Activated CD8-positive, alpha-beta memory T cell treated with anti-CD3 and anti-CD28 coated beads, Interleukin-2, amount 50 U/mL, for 24 hours (primary cell): ENCODE data around the gene SLC38A4.
"Not testable (repeated sequence)": the region's sequence is repeated elsewhere in the genome, so short reads cannot be mapped to it uniquely, and the experiment has no call there.

Experiments used
- DNase-seq: peaks from one replicate; pipeline ENCODE4 v3.0.0-alpha.2; 2020; ENCODE audit errors: extremely low read depth

The SLC38A4 gene

GRCh38 chr12:46777587-46777986, 48.2 kb downstream of the SLC38A4 start:
- DNase-seq, result no peak

GRCh38 chr12:46775796-46776195, 50.0 kb downstream of the SLC38A4 start:
- DNase-seq, result no peak

DNA sequence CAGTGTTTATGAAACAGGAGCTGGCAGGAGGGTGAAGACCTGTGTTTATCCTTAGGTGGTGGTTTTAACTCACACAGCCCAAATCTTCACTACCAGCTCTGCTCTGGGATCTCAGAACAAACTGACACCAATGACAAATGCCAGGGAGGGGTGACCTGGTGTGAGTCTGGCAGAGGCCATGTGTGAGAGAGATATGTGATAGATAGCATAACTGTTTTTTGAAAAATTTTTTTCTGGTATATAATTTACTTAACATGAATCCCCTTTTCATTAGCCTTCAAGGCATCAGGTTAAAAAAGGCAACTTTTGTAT, 51.5 kb downstream of the SLC38A4 start:
- no peak for DNase-seq

- DNase-seq, result no peak
These were observed 52.0 kb downstream of the SLC38A4 start for GRCh38 chr12:46773586-46774321.

GRCh38 chr12:46771268-46771827, 54.4 kb downstream of the SLC38A4 start:
- no peak for DNase-seq

GRCh38 chr12:46770501-46771183, 55.2 kb downstream of the SLC38A4 start:
- no peak for DNase-seq

DNA sequence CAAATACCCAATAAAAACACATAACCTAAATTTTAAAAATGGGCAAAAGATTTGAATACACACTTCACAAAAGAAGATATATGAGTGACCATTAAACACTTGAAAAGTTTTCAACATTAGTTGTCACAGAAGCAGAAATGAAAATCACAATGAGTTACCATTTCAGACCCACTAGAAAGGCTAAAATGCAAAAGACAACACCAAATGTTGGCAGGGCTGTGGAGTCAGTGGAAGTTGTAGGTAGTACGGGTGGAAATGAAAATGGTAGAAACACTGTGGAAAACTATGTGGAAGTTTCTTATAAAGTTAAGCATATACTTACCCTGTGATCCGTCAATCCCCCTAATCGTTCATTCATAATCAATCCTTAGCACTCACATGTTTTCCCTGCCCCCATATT, 61.8 kb downstream of the SLC38A4 start:
- DNase-seq, result no peak

- no peak for DNase-seq
These were observed 62.6 kb downstream of the SLC38A4 start for GRCh38 chr12:46763230-46763629.

DNA sequence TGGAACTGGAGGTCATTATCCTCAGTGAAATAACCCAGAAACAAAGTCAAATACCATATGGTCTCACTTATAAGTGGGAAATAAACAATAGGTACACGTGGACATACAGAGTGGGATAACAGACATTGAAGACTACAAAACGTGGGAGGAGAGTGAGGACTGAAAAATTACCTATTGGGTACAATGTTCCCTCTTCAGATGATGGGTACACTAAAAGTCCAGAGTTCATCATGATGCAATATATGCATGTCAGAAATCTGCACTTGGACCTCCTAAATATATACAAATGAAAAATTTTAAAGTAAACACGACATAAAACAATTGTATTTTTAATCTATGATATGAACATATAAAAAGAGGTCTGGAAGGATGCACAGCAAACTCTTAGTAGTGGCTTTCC, 71.2 kb downstream of the SLC38A4 start:
- no peak for DNase-seq

DNA sequence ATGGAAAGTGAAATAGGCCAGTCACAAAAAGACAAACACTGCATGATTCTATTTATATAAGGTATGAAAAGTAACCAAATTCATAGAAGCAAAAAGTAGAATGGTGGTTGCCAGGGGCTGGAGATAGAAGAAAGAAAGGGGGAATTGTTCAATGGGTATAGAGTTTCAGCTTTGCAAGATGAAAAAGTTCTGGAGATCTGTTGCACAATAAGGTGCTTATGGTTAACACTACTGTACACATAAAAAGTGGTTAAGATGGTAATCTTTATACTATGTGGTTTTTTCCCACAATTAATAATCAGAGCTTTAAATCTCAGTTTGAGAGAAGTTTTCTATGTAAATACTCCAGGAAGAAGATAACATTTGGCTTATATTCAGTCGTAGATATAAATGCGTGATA, 73.4 kb downstream of the SLC38A4 start:
- no peak for DNase-seq

- DNase-seq, result no peak
These were observed 74.6 kb downstream of the SLC38A4 start for GRCh38 chr12:46751173-46751572.

DNA sequence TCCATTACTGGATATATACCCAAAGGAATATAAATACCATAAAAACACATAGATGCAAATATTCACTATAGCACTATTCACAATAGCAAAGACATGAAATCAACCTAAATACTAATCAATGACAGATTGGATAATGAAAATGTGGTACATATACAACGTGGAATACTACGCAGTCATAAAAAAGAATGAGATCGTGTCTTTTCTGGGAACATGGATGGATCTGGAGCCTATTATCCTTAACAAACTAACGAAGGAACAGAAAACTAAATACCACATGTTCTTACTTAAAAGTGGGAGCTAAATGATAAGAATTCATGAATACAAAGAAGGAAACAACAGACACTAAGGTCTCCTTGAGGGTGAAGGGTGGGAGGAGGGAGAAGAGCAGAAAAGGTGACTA, 76.5 kb downstream of the SLC38A4 start:
- DNase-seq, result no peak

- no peak for DNase-seq
These were observed 81.5 kb downstream of the SLC38A4 start for GRCh38 chr12:46744283-46744682.

DNA sequence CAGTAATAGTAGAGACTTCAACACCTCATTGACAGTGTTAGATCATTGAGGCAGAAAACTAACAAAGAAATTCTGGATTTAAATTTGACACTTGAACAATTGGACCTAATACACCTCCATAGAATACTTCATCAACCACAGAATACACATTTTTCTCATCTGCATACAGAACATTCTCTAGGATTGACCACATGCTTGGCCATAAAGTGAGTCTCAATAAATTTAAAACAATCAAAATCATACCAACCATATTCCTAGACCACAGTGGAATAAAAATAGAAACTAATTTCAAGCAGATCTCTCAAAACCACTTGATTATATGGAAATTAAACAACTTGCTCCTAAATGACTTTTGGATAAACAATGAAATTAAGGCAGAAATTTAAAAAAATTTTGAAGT, 82.3 kb downstream of the SLC38A4 start:
- no peak for DNase-seq

DNA sequence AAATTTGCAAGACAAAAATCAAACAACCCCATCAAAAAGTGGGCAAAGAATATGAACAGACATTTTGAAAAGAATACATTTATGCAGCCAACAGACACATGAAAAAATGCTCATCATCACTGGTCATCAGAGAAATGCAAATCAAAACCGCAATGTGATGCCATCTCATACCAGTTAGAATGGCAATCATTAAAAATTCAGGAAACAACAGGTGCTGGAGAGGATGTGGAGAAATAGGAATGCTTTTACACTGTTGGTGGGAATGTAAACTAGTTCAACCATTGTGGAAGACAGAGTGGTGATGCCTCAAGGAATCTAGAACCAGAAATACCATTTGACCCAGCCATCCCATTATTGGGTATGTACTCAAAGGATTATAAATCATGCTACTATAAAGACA, 83.5 kb downstream of the SLC38A4 start:
- not testable (repeated sequence) for DNase-seq

DNA sequence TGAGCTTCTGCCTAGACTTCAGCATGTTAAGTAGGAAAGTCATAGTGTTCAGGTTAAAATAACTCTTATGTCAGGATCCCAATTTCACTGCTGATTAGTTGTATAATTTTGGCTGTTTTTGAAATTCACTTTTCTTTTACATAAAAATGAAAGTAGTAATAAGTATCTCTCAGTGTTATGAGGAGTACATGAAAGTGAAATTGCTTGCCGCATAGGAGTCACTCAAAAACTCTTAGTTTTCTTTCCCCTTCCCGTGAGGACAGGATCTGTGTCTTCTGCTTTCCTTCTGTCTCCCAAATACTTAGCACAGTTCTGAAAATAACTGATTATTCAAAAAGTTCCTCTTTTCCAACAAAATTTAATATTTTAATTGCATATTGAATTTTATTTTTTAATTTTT, 100.5 kb downstream of the SLC38A4 start:
- DNase-seq, result no peak

DNA sequence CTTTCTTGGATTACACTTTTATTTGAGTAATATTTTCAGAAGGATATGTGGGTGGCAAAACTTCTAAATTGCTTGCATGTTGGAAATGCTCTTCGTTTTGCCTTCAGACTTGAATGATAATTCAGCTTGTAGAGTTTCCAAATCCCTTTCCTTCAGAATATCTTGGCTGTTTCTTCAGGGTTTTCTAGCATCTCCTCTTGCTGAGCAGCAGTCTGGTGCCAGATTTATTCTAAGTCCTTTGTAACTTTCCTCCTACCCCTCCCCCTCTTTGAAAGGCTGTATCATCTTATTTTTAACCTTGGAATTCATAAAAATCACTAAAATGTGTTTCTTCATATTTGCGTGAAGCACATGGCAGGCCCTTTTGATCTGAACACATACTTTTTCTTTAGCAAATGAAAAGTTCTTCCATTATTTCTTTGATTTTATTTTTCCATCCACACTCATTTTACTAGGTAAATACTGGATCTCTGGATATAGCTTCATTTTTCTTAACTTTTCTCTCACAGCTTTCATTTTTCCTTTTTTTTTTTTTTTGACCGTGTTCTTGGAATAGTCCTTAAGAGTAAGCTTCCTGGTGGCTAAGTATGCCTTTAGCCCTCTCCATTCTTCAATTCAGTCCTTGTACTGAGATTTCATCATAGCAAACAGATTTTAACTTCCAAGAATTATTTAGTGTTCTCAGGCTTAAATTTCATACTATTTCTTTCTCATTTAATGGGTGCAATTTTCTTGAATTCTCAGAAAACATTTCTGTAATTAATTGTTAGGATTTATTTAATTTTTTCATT, 102.0 kb downstream of the SLC38A4 start:
- DNase-seq, result no peak

GRCh38 chr12:46722394-46723185, 103.2 kb downstream of the SLC38A4 start:
- DNase-seq, result no peak

DNA sequence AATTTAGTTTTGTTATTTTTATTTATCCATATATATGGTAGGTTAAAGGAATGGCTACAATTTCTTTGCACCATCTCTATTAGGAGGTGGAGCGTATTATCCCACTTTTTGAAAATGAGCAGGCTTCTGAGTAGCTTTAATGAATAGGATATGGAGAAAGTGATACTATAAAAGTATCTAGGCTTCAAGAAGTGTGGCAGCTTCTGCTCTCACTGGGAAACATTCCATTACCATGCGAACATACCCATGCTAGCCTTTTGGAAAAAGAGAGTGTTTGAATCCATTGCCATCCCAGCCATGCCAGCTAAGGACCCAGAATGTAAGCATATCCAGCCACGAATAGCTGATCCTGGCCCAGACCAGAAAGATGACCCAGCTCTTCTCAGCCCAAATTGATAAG, 107.3 kb downstream of the SLC38A4 start:
- no peak for DNase-seq

DNA sequence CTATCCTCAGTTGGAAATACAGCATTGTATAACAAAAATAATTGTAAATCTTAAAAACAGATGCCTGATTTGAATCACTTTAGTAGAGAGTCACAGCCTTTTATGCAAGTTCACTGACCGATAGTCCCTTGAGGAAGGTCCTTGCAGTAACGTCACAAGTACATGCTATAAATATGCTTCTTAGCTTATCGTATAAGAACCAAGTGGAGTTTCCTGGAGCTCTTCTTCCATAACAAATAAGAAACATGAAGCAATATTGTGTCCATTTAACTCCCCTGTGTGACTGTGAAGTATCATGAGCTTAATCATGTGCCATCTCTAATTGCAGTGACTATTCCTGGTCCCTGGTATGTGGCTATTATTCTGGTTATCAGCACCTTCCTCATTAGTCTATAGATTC, 107.9 kb downstream of the SLC38A4 start:
- DNase-seq, result no peak

GRCh38 chr12:46717159-46717558, 108.6 kb downstream of the SLC38A4 start:
- no peak for DNase-seq
